ENCODE results near the gene USF2.

DNA sequence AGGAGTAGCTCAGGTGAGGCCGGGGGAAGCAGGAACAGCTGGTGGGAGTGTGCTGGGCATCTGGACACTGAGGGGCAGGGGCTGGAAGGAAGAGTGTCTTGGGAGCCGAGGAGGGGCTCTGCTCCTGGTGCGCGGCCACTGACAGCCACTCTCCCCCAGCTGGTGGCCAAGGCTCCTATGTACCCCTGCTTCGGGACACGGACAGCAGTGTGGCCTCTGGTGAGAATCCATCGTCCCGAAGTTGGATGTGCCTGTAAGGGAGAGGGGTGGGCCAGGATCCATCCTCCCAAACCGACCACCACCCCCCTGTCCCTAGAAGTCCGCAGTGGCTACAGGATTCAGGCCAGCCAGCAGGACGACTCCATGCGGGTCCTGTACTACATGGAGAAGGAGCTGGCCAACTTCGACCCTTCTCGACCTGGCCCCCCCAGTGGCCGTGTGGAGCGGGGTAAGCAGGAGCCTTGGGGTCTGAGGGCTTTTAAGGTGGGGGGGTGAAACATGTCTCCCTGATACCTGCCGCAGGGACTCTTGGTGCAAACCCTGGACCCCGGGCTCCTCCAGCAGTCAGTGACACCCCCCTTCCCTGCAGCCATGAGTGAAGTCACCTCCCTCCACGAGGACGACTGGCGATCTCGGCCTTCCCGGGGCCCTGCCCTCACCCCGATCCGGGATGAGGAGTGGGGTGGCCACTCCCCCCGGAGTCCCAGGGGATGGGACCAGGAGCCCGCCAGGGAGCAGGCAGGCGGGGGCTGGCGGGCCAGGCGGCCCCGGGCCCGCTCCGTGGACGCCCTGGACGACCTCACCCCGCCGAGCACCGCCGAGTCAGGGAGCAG is 2.0 kb upstream of the USF2 start:
- TF ChIP-seq POLR2A (IDR thresholded peaks at IDR 0.05) (no peak), EP300 (IDR thresholded peaks at IDR 0.05) (no peak)
- TF ChIP-seq, protein P1, sequence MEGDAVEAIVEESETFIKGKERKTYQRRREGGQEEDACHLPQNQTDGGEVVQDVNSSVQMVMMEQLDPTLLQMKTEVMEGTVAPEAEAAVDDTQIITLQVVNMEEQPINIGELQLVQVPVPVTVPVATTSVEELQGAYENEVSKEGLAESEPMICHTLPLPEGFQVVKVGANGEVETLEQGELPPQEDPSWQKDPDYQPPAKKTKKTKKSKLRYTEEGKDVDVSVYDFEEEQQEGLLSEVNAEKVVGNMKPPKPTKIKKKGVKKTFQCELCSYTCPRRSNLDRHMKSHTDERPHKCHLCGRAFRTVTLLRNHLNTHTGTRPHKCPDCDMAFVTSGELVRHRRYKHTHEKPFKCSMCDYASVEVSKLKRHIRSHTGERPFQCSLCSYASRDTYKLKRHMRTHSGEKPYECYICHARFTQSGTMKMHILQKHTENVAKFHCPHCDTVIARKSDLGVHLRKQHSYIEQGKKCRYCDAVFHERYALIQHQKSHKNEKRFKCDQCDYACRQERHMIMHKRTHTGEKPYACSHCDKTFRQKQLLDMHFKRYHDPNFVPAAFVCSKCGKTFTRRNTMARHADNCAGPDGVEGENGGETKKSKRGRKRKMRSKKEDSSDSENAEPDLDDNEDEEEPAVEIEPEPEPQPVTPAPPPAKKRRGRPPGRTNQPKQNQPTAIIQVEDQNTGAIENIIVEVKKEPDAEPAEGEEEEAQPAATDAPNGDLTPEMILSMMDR (IDR thresholded peaks at IDR 0.05), result peak in 1 of 5 experiments; percentile 4
